GM12872 (cell line): ENCODE measurements around the gene KMT5B.

Experiments
- CTCF ChIP-seq: IDR thresholded peaks from 3 replicates; pipeline ENCODE4 v1.5.1; 2011; ENCODE audit warnings: low read depth, mild to moderate bottlenecking, low read length, moderate library complexity; ENCODE audit not compliant: insufficient read depth

Gene KMT5B

GRCh38 chr11:68202165-68202564 is 10.9 kb downstream of the KMT5B start:
- TF ChIP-seq CTCF: no peak

DNA sequence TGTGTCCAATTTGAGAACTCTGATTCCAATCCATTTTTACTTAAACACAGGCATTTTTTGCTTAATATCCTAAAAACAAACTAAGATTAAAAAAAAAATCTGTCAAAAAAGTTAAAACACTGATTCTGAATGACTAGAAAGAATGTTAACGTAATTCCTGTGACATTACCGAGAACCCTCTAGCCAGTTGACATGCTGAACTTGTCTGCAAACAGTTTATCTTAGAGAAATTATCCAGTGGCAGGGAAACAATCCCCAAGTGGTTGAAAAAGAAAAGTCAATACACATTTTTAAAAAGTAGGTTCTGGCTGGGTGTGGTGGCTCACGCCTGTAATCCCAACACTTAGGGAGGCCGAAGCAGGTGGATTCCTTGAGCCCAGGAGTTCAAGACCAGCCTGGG is 11.6 kb downstream of the KMT5B start:
- TF ChIP-seq CTCF: no peak

- no peak for TF ChIP-seq CTCF
Observed at GRCh38 chr11:68200639-68201038, 12.5 kb downstream of the KMT5B start.

- no peak for TF ChIP-seq CTCF
Observed at GRCh38 chr11:68199295-68199987, 13.7 kb downstream of the KMT5B start.

DNA sequence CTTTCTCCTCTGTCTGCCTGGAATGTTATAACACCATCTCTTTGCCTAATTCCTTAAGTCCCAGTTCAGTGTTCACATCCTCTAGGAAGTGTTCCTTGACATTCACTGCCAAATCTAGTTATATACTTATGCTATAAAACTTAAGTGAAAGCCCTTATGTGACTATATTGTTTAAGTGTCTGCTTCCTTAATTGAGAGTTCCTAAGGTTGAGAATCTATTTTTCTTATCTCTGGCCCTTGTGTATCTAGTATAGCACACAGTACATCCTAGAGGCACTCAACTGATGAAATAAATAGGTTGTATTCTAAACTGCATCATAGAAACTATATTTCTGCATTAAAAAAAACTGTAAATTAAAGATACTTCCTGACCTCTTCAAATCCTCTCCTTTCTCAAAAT is 16.9 kb downstream of the KMT5B start:
- no peak for TF ChIP-seq CTCF

GRCh38 chr11:68194675-68195294 is 18.3 kb downstream of the KMT5B start:
- no peak for TF ChIP-seq CTCF

DNA sequence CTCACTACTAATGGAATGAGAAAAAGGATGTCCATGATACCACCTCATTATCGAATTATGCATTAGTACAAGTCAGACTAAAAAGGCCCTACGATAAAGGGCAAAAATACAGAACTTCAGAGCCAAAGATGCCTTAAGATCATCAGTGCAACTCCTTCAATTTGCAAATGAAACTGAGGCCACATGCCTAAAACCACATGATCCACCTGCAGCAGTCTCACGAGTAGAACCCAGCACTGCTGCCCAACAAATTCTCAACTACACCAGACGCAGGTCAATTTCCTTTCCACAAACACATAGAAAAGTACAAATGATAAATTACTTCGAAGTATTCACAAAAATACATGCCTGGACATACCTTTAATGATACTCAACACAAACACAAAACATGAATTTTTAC is 20.1 kb downstream of the KMT5B start:
- TF ChIP-seq CTCF: no peak
